ENCODE data around the gene GOLGA6L10.
"Not testable (repeated sequence)": the region's sequence is repeated elsewhere in the genome, so short reads cannot be mapped to it uniquely, and the experiment has no call there.

DNA sequence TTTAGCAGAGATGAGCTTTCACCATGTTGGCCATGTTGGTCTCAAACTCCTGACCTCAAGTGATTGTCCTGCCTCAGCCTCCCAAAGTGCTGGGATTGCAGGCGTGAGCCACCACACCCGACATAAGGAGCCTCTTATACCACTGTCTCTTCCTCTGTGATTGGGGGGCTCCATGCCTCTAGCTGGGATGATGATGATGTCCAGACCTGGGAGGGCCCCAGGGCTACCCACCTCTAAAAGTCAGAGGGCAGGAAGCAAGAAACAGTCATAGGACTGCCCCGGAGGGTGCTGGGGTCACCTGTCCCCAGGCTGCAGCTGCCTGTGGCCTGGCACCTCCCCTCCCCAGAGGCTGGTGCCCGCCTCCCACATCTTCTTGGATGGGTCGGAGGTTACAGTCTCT, 5.4 kb downstream of the GOLGA6L10 start:
- TF ChIP-seq, protein P1, sequence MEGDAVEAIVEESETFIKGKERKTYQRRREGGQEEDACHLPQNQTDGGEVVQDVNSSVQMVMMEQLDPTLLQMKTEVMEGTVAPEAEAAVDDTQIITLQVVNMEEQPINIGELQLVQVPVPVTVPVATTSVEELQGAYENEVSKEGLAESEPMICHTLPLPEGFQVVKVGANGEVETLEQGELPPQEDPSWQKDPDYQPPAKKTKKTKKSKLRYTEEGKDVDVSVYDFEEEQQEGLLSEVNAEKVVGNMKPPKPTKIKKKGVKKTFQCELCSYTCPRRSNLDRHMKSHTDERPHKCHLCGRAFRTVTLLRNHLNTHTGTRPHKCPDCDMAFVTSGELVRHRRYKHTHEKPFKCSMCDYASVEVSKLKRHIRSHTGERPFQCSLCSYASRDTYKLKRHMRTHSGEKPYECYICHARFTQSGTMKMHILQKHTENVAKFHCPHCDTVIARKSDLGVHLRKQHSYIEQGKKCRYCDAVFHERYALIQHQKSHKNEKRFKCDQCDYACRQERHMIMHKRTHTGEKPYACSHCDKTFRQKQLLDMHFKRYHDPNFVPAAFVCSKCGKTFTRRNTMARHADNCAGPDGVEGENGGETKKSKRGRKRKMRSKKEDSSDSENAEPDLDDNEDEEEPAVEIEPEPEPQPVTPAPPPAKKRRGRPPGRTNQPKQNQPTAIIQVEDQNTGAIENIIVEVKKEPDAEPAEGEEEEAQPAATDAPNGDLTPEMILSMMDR (conservative IDR thresholded peaks at IDR 0.05; ENCODE audit: low read depth, low read length), result not testable (repeated sequence)
- TF ChIP-seq EZH2 (IDR thresholded peaks at IDR 0.05; ENCODE audit: borderline replicate concordance, low read depth, low read length, poor library complexity, severe bottlenecking), result not testable (repeated sequence)

Measured in A673 (cell line).